Spinal cord (tissue), 10 donors: Measurements from ENCODE around the gene DPEP3. TPM values are rescaled to one million over a fixed set of nuclear protein-coding genes. Genes with fewer than 3 reads are reported as not detected.
A peak's percentile ranks its signal among the peaks of the same experiment; 100 is the strongest.

Source experiments
- DNase-seq, 6 donors: peaks; one replicate each; pipeline versions ENCODE4 v3.0.0 to v3.0.0-alpha.2; 2013 to 2015; ENCODE audit warnings: low spot score in 6 of 6, low read depth in 4 of 6
- H3K27ac ChIP-seq: one replicate; pipeline ENCODE4 v1.5.1; 2013; ENCODE audit warnings: low read depth, low read length, control low read depth
- H3K27me3 ChIP-seq: one replicate; pipeline ENCODE4 v1.6.1; 2013; ENCODE audit warnings: low read length; ENCODE audit not compliant: control insufficient read depth, insufficient read depth
- H3K36me3 ChIP-seq: one replicate; pipeline ENCODE4 v1.6.1; 2013; ENCODE audit warnings: low read length; ENCODE audit not compliant: control insufficient read depth, insufficient read depth
- H3K4me1 ChIP-seq: one replicate; pipeline ENCODE4 v1.6.1; 2013; ENCODE audit warnings: low read length; ENCODE audit not compliant: control insufficient read depth, insufficient read depth
- H3K4me3 ChIP-seq: one replicate; pipeline ENCODE4 v1.5.1; 2013; ENCODE audit warnings: low read depth, low read length, control low read depth
- H3K9me3 ChIP-seq: one replicate; pipeline ENCODE4 v1.6.1; 2013; ENCODE audit warnings: low read length; ENCODE audit not compliant: control insufficient read depth, insufficient read depth
- WGBS: methylation state at CpG from one replicate; pipeline ENCODE4 v1.1.5; 2013; ENCODE audit warnings: missing lambda C conversion rate; ENCODE audit not compliant: insufficient coverage; 5-methylcytosine and 5-hydroxymethylcytosine counted together
- polyA plus RNA-seq, 2 donors: library from polyadenylated mRNA; unstranded; fragments of 120-200 nt; gene quantifications; one replicate each; pipeline ENCODE4 v1.2.1, GENCODE V29; 2013; ENCODE audit not compliant: insufficient read length in 2 of 2
- total RNA-seq, 2 donors: library from RNA; depleted of rRNA in 1 of 2; stranded (reverse); fragments of 120-200 nt in 1 of 2; fragments of >200 nt in 1 of 2; gene quantifications; one replicate each; pipeline versions ENCODE4 v1.2.3 to v1.2.4, GENCODE V29; 2013 to 2014
- donor health status: healthy.

DPEP3 gene
- total and polyA plus RNA-seq, 4 donors, result 0.11 to 0.22 (median 0.12) TPM; not detected in 1

- peaks cover 45% of the 10 kb centered on the region for H3K4me1 ChIP-seq
- peak within 1 kb of the TSS; percentile 76 for H3K27ac ChIP-seq
- H3K4me3 ChIP-seq, result peak within 1 kb of the TSS; percentile 79
- peaks cover 19% of the 10 kb centered on the region for H3K27me3 ChIP-seq
- H3K9me3 ChIP-seq, result no peaks in the 10 kb centered on the region
- WGBS, result 2% methylated on average over 78 of the region's 78 CpGs
- peaks cover 5% of the 10 kb centered on the region for H3K36me3 ChIP-seq
- peak in 4 of 6 donors; percentile 66 to 90 (median 68) for DNase-seq
Measured at GRCh38 chr16:67968400-67969253, 11.7 kb downstream of the DPEP3 start, which contains the start of gene SLC12A4. Gene SLC12A4, minus strand, starts transcription at chr16:67968637. Its CDS starts 84 bp downstream, at chr16:67968553.

- Histone ChIP-seq H3K27me3 (peaks cover 19% of the 10 kb centered on the region), H3K36me3 (peaks cover 8% of the 10 kb centered on the region), H3K4me3 (peak overlapping the region; percentile 79), H3K4me1 (peaks cover 51% of the 10 kb centered on the region), H3K9me3 (no peaks in the 10 kb centered on the region), H3K27ac (peak overlapping the region; percentile 76)
- DNase-seq, result peak in 1 of 6 donors; percentile 60
- WGBS, result 2% methylated on average over 45 of the region's 45 CpGs
Measured at GRCh38 chr16:67967958-67968399, 12.3 kb downstream of the DPEP3 start.

DNA sequence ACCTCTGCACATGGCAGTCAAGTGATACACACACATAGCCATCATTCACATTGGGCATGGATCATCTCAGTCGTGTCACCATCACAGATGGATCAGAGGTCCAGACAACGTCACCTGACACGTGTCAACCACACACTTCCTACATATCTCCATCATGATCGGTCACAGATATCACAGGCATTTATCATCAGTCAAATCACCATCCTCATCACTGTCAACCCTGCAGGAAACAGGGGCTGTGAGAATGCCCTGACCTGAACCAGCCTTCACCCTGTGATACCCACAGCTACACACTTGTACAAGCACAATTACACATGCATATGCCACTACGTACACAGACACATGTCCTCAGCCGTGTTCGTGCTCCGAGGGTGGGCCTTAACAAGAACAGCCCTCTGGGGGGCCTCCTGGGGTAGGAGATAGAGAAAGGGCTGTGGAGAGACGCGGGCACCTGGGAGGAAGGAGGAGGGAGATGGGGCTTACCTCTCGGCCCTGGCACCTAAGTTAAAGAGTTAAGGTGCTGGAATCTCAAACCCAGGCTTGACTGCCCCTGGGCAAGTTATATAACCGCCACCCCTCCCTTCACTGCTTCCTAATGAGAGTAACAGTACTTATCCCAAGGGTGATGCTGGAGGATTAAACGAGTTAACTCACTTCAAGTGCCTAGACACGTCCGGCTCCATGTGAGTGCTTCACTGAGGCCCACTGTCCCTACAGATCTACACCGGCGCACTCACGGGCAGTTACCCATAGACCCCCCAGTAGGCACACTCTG lies 12.9 kb downstream of the DPEP3 start:
- Histone ChIP-seq H3K4me3 (peak overlapping the region; percentile 79), H3K27me3 (peaks cover 19% of the 10 kb centered on the region), H3K36me3 (peaks cover 11% of the 10 kb centered on the region), H3K9me3 (no peaks in the 10 kb centered on the region), H3K27ac (peak overlapping the region; percentile 76), H3K4me1 (peaks cover 56% of the 10 kb centered on the region)
- DNase-seq, result no peak
- 33% methylated on average over 14 of the region's 18 CpGs for WGBS

GRCh38 chr16:67966549-67967182 lies 13.6 kb downstream of the DPEP3 start:
- Histone ChIP-seq H3K4me1 (peaks cover 63% of the 10 kb centered on the region), H3K4me3 (peak overlapping the region; percentile 79), H3K27ac (peak overlapping the region; percentile 42), H3K27me3 (peaks cover 19% of the 10 kb centered on the region), H3K36me3 (peaks cover 17% of the 10 kb centered on the region), H3K9me3 (no peaks in the 10 kb centered on the region)
- WGBS, result 68% methylated on average over 2 of the region's 3 CpGs
- DNase-seq, result no peak

DNA sequence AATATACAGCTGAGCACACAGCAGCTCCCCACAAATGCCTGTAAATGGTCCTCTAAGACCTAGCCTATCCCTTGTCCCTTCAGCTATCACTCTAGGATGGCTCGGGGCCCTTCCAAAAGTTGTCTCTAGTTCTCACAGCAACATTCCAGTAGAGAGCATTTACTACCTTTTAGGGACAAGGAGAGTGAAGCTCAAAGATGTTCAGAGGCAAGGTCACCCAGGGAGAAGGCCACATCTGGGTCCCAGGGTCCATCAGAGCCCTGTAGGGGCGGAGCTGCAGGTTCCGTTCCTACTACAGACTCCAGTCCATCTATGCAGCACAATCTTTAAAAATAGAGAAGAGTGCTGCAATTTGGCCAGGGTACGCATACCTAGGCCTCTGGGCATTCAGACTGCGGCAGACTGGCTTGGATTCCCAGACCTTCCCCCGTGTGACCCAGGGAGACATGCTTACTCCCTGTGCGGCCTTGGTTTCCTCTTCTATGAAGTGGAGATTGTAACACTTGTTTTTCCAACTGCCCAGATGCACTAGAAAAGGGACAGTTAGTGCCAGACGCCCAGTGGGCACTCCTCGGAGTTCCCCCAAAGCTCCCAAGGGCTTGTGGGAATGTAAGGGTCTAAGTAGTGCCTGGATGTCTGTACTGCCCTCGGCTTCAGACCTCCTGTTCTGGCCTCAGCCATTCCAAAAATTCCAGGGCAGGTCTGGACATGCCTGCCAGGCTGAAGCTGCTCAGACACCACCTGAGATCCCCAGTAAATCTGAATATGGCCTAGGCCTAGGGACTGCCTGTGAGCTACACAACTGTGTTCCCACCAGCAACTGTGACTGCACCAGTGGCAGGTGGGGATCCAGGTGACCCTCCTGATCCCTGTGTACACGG lies 14.4 kb downstream of the DPEP3 start:
- peak overlapping the region; percentile 42 for H3K27ac ChIP-seq
- peaks cover 19% of the 10 kb centered on the region for H3K27me3 ChIP-seq
- no peaks in the 10 kb centered on the region for H3K9me3 ChIP-seq
- peaks cover 69% of the 10 kb centered on the region for H3K4me1 ChIP-seq
- peaks cover 24% of the 10 kb centered on the region for H3K36me3 ChIP-seq
- DNase-seq, result no peak
- WGBS, result 73% methylated on average over 8 of the region's 11 CpGs
- peak overlapping the region; percentile 79 for H3K4me3 ChIP-seq

- Histone ChIP-seq H3K36me3 (peaks cover 32% of the 10 kb centered on the region), H3K27me3 (peaks cover 15% of the 10 kb centered on the region), H3K9me3 (no peaks in the 10 kb centered on the region), H3K4me1 (peaks cover 69% of the 10 kb centered on the region), H3K27ac (peak overlapping the region; percentile 64), H3K4me3 (no peak overlapping the region)
- WGBS, result 77% methylated on average over 4 of the region's 6 CpGs
- DNase-seq, result peak in 1 of 6 donors; percentile 36
Measured at GRCh38 chr16:67964477-67965131, 15.7 kb downstream of the DPEP3 start.

DNA sequence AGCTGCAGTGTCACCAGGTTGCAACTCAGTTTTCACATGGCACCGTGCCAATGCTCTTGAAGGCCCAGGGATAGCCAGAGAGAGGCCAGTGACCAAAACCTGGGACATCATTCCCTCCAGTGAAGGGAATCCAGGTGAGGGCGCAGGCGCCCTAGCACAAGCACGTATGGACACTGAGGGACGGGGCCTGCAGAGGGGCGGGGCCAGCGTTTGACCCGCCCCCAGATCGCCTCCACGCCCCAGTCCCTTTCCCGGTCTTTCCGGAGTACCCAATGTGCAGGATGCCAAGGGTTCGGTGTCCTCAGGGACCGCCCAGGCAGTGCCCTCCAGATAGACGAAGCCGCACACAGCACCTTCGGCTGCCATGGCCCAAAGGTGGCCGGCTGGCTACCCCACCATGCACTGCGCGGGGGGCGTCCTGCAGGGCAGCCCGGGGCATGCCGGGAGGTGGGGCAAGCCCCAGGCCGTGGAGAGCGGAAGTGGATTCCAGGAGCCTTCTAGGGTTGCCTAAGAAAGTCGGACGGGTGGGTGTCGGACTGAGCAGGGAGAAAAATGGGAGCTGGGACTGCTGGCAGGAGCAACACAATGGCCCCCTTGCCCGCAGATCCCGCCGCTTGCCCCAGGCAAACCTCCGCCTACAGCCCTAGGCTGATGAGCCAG lies 16.5 kb downstream of the DPEP3 start:
- H3K36me3 ChIP-seq, result peaks cover 40% of the 10 kb centered on the region
- peak overlapping the region; percentile 64 for H3K27ac ChIP-seq
- 19% methylated on average over 30 of the region's 32 CpGs for WGBS
- peak overlapping the region; percentile 16 for H3K4me3 ChIP-seq
- peaks cover 12% of the 10 kb centered on the region for H3K27me3 ChIP-seq
- peaks cover 63% of the 10 kb centered on the region for H3K4me1 ChIP-seq
- no peaks in the 10 kb centered on the region for H3K9me3 ChIP-seq
- no peak for DNase-seq

DNA sequence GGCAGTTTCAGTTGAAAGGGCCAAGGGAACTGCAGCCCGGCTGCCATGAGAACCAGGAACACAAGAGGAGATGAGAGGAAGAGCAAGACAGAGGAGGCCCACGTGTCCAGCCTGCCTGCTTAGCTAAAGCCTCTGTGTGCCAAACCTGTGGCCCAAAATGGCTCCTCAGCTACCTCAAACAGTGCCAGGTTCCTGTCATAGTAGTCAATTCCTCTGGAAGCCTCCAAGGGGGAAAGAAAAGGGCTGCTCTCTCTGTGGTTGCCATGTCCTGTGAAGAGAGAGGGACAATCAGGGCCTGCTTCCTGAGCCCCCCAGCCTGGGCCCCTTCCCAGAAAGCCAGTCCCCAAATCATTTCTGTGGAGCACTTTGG lies 17.0 kb downstream of the DPEP3 start:
- Histone ChIP-seq H3K36me3 (peaks cover 45% of the 10 kb centered on the region), H3K27ac (peak overlapping the region; percentile 64), H3K27me3 (peaks cover 9% of the 10 kb centered on the region), H3K4me3 (no peak overlapping the region), H3K4me1 (peaks cover 60% of the 10 kb centered on the region), H3K9me3 (no peaks in the 10 kb centered on the region)
- WGBS, result 62% methylated on average over 2 of the region's 2 CpGs
- peak in 2 of 6 donors; percentile 42 to 65 for DNase-seq
